RWPE2 (cell line): Measurements from ENCODE around the gene ROBO1.

Experiments
- ATAC-seq: fragments of 200-7000 bp; cut with Tn5 transposase; 3 replicates; pipeline ENCODE4 v1.9.1; 2021; ENCODE audit warnings: low read depth
- DNase-seq: peaks from one replicate; pipeline ENCODE4 v3.0.0-alpha.2; 2020; ENCODE audit warnings: low spot score
- H3K27ac ChIP-seq: fragments of 450-650 bp; 2 replicates; pipeline ENCODE4 v1.5.1; 2017; ENCODE audit warnings: mild to moderate bottlenecking; ENCODE audit not compliant: poor library complexity, severe bottlenecking
- H3K27me3 ChIP-seq: fragments of 250-450 bp; sonication (Bioruptor Pico); 2 replicates; pipeline ENCODE4 v1.5.1; 2021; ENCODE audit warnings: mild to moderate bottlenecking, moderate library complexity; ENCODE audit not compliant: insufficient read depth, poor library complexity, severe bottlenecking
- H3K36me3 ChIP-seq: fragments of 250-450 bp; sonication (Bioruptor Pico); 2 replicates; pipeline ENCODE4 v1.5.1; 2020; ENCODE audit warnings: low read depth, mild to moderate bottlenecking, moderate library complexity
- H3K4me1 ChIP-seq: fragments of 250-450 bp; sonication (Bioruptor Pico); 2 replicates; pipeline ENCODE4 v1.5.1; 2021; ENCODE audit warnings: mild to moderate bottlenecking, moderate library complexity; ENCODE audit not compliant: insufficient read depth, poor library complexity, severe bottlenecking
- H3K4me3 ChIP-seq: fragments of 250-450 bp; sonication (Bioruptor Pico); 2 replicates; pipeline ENCODE4 v1.5.1; 2021; ENCODE audit warnings: mild to moderate bottlenecking, moderate library complexity; ENCODE audit not compliant: severe bottlenecking
- H3K9me3 ChIP-seq: fragments of 250-450 bp; sonication (Bioruptor Pico); 2 replicates; pipeline ENCODE4 v1.5.1; 2021; ENCODE audit warnings: mild to moderate bottlenecking, moderate library complexity; ENCODE audit not compliant: severe bottlenecking
- TF ChIP-seq, protein P1 (sequence below): fragments of 450-650 bp; IDR thresholded peaks from one replicate; pipeline ENCODE4 v1.5.1; 2017; ENCODE audit warnings: mild to moderate bottlenecking, moderate library complexity; ENCODE audit not compliant: poor library complexity, severe bottlenecking

The ROBO1 gene

DNA sequence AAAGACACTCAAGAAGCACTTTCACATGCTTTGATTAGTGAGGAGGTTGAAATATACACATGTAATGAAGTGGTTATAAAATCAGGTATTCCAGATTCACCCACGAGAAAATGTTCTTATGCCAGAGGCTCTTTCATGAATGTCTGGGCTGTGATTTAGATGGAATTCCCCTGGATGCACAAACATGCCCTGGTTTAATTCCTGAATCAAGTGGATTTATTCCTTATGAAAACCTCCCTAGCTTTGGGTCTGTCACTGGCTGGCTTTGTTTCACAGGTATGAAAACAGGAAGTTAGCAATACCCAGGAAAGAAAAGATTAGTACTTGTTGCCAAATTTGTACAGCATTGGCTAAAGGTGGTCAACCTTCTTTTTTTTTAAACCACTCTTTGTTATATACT is 1123.0 kb downstream of the ROBO1 start:
- TF ChIP-seq, protein P1, sequence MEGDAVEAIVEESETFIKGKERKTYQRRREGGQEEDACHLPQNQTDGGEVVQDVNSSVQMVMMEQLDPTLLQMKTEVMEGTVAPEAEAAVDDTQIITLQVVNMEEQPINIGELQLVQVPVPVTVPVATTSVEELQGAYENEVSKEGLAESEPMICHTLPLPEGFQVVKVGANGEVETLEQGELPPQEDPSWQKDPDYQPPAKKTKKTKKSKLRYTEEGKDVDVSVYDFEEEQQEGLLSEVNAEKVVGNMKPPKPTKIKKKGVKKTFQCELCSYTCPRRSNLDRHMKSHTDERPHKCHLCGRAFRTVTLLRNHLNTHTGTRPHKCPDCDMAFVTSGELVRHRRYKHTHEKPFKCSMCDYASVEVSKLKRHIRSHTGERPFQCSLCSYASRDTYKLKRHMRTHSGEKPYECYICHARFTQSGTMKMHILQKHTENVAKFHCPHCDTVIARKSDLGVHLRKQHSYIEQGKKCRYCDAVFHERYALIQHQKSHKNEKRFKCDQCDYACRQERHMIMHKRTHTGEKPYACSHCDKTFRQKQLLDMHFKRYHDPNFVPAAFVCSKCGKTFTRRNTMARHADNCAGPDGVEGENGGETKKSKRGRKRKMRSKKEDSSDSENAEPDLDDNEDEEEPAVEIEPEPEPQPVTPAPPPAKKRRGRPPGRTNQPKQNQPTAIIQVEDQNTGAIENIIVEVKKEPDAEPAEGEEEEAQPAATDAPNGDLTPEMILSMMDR, result no peak
- no peaks in the 10 kb centered on the region for H3K9me3 ChIP-seq
- peaks cover 19% of the 10 kb centered on the region for H3K4me1 ChIP-seq
- H3K4me3 ChIP-seq, result no peak overlapping the region
- no peak overlapping the region for H3K27ac ChIP-seq
- no peaks in the 10 kb centered on the region for H3K36me3 ChIP-seq
- DNase-seq (no peak), ATAC-seq (0 out of 3 replicates have a peak, but pooled peaks have one; percentile 21)
- H3K27me3 ChIP-seq, result no peaks in the 10 kb centered on the region

DNA sequence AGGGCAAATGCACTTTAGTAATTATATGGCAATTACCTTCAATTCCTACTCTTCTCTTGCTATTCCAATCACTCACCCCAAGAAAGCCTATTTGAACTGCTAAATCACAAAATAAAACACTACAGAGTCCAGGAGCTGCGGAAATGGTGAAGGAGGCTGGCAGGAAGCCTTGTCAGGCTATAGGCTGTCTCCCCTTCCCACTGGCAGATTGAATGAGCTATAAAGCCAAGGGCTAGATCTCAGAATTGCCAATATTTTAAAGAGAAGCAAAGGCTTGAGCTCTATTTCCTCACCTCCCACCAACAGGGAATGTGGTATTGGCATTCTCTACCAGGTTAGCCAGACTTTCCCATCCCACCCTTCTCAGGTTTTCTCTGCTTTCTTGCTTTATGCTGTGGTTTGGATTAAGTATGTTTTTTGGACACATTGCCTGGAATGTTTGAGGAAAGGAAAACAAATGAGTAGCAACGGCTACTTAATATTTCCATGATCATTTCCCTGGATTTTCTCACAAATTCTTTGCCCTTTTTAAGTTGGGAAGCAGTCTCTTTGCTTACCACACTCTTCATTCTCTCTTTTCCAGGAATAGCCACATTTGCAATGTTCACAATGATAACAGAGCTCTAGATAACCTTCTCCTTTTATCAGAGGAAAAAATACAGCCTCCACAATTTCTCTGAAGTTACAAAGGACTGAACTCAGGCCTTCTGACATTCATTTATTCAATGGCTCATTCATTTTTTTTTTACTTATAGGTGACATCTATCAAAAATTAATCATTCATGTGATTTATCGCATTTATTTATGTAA is 1125.4 kb downstream of the ROBO1 start:
- H3K36me3 ChIP-seq, result no peaks in the 10 kb centered on the region
- H3K4me1 ChIP-seq, result peaks cover 19% of the 10 kb centered on the region
- TF ChIP-seq, protein P1, result no peak
- H3K9me3 ChIP-seq, result no peaks in the 10 kb centered on the region
- no peaks in the 10 kb centered on the region for H3K27me3 ChIP-seq
- DNase-seq (no peak), ATAC-seq (no peak)
- H3K27ac ChIP-seq, result peak overlapping the region; percentile 41
- H3K4me3 ChIP-seq, result no peak overlapping the region

DNA sequence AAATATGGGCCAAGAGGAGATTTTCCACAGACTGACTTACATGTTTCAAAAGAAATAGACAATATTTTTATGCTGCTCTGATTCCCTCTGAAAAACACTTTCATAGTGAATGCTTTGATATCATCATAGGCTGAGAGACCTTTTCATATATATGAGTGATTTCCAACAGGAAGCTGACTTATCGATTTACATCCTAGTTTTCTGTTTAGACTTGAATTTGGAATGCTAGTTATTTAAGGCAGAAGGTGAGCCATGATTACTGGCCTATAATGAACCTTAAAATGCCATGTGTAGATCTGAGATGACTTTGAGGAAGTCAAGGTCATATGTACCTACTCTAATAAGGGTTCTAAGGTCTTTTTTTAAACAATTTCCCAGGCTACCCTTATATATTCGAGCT is 1126.1 kb downstream of the ROBO1 start:
- Histone ChIP-seq H3K27ac (peak overlapping the region; percentile 41), H3K9me3 (no peaks in the 10 kb centered on the region), H3K4me1 (peaks cover 19% of the 10 kb centered on the region), H3K4me3 (no peak overlapping the region), H3K36me3 (no peaks in the 10 kb centered on the region), H3K27me3 (no peaks in the 10 kb centered on the region)
- TF ChIP-seq, protein P1, result no peak
- ATAC-seq (peak; percentile 73), DNase-seq (no peak)

DNA sequence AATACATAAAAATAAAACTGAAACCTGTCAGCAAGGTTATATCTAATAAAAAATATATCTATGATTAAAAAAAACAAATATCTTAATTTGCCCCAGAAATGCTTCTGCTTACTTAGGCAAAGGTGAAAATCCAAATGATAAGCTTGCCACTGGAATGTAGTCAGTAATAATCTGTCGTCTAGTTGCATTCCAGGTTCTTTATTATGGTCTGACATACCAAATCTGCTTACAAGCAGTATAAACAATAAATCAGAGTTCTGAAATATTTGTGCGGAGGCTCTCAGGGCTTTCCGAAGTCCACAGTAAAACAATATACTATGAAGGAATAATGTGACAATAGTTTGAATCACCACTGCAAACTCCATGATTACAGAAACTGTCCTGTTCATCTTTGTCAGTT is 1133.5 kb downstream of the ROBO1 start:
- TF ChIP-seq, protein P1, result no peak
- H3K27ac ChIP-seq, result no peak overlapping the region
- no peaks in the 10 kb centered on the region; the same call in 1 of the 2 replicates for H3K36me3 ChIP-seq

DNA sequence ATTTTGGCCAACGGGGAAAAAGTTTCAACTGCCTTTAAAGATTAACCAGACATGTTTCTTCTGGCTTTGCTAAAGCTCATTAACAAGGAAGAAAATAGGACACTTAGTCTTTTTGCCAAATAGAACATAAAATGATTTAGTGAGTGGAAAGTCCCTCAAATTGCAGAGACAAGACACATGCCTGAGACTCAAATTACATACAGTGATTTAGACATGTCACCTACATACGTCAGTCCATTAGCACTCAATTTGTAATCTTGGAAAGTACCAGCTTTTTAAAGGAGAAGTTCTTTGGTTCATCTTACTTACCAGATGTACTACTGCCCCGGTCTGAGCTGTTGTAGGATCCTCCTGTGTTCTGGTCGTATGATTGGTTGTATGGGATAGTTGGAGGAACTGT is 1134.2 kb downstream of the ROBO1 start:
- Histone ChIP-seq H3K36me3 (no peaks in the 10 kb centered on the region; the same call in 1 of the 2 replicates), H3K27ac (no peak overlapping the region), H3K4me1 (no peaks in the 10 kb centered on the region), H3K4me3 (no peak overlapping the region), H3K27me3 (no peaks in the 10 kb centered on the region), H3K9me3 (no peaks in the 10 kb centered on the region)
- TF ChIP-seq, protein P1, result no peak
- ATAC-seq (no peak), DNase-seq (no peak)

More for the DNA sequence above, 1133.5 kb downstream of the ROBO1 start:
- Histone ChIP-seq H3K4me1 (no peaks in the 10 kb centered on the region), H3K4me3 (no peak overlapping the region), H3K27me3 (no peaks in the 10 kb centered on the region), H3K9me3 (no peaks in the 10 kb centered on the region)
- ATAC-seq, result no peak
- no peak for DNase-seq
